NCI-H1105 (cell line): ENCODE results near the gene BRD3.
"Not testable (repeated sequence)": the region's sequence is repeated elsewhere in the genome, so short reads cannot be mapped to it uniquely, and the experiment has no call there.

Experiments used
- DNase-seq: peaks from one replicate; lab custom pipeline; 2025; lab: John Stamatoyannopoulos, UW

The BRD3 gene

DNA sequence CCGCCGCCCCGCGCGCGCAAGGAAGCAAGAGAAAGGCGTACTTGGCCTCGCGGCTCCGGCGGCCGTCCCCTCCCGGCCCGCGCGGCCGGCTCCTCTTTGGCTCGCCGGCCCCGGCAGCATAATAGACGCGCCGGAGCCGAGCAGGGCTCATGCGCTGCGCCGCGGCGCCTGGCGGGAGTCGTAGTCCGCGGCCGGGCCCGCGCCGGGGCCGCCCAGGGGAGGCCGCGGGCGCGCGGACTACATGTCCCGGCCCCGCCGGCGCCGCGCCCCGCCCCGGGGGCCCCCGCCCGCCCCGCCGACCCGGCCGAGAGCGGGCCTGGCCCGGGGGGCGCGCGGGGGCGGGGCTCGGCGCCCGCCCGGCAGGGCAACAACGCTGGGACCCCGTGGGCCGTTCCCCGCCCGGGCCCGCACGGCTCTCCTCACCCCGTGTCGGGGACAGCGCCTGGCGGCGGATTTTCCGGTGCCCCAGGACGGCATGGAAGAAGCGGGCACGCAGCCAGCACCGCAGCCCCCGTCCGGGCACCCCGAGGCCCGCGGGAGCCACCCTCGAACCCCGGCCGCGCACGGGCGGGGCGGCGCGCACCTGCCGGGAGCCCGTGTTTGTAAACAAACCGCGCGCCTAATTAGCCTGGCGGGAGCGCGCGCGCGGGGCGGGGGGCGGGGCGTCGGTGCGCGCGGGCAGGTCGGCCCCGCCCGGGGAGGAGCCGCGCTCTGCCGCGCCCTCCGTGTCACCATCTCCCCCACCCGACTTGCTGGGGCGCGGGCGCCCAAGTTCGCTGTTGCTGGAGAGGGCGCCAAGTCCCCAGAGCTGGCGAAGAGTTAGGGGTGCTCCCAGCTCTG, at the start of gene BRD3:
Gene BRD3 (minus strand): TSS at position 123 of the 840 bp plus-strand sequence. CDS start 14,549 bp downstream, outside the sequence.
- peak; percentile 87 for DNase-seq

DNA sequence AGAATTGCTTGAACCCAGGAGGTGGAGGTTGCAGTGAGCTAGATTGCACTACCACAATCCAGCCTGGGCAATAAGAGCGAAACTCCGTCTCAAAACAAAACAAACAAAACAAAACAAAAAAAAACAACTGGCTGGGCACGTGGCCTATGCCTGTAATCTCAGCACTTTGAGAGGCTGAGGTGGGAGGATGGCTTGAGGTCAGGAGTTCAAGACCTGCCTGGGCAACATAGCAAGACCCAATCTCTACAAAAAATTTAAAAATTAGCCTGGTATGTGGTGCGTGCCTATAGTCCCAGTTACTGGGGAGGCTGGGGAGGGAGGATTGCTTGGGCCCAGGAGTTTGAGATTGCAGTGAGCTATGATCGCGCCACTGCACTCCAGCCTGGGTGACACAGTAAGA, 44.7 kb upstream of the BRD3 start:
- no peak for DNase-seq

DNA sequence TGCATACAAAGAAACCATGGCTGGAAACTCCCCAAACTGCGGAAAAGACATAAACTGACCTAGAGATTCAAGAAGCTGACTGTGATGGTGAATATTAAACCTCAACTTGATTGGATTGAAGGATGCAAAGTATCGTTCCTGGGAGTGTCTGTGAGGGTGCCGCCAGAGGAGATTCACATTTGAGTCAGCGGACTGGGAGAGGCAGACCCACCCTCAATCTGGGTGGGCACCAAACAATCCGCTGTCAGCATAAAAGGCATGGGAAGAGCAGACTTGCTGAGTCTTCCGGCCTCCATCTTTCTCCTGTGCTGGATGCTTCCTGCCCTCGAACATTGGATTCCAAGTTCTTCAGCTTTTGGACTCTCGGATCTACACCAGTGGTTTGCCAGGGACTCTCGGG, 43.2 kb upstream of the BRD3 start:
- DNase-seq: no peak

DNA sequence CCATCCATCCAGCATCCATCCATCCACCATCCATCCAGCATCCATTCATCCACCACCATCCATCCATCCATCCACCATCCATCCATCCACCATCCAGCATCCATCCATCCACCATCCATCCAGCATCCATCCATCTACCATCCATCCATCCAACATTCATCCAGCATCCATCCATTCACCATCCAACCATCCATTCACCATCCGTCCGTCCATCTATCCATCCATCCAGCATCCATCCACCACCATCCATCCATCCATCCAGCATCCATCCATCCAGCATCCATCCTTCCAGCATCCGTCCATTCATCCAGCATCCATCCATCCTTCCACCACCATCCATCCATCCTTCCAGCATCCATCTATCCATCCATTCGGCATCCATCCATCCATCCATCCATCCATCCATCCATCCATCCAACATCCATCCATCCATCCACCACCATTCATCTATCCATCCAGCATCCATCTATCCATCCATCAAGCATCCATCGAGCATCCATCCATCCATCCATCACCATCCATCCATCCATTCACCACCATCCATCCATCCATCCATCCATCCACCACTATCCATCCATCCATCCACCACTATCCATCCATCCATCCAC, 35.7 kb upstream of the BRD3 start:
- no peak for DNase-seq

DNA sequence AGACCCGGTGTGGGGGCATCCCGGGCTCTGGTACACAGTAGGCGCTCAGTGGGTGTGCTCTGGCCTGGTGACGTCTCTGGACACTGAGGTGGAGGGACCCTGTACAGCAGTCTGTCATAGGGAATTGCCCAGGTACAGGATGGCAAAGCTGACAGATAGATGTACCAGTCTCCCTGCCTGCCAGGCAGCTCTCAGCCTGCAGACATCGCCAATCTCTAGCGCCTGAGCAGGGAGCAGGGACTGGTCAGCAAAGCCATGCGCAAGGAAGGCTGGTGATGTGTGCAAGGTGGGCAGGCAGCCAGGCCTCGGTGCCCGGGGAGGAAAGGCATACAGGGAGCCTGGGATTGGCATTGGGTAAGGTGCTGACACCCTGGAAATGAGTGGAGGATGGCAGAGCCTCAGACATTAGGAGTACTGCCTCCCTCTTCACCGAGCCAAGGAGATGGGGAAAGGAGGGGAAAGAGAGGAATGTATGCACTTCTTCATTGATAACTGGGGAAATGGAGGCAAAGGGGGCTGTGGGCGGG, 33.9 kb upstream of the BRD3 start:
- DNase-seq: no peak

DNA sequence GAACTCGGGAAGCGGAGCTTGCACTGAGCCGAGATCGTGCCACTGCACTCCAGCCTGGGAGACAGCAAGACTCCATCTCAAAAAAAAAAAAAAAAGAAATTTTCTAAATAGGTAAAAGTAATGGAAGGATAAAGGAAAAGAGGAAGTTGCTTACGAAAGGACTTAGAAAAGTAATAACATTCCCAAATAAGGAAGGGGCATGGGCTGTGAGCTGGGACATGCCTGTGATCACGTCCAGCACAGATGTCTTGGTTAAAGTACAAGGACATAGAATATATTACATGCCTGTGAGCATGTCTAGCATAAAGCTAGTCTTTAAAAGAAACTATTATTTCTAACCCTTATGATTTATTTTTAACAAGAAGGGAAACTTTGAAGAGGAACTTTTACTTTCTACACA, 33.3 kb upstream of the BRD3 start:
- DNase-seq: not testable (repeated sequence)

DNA sequence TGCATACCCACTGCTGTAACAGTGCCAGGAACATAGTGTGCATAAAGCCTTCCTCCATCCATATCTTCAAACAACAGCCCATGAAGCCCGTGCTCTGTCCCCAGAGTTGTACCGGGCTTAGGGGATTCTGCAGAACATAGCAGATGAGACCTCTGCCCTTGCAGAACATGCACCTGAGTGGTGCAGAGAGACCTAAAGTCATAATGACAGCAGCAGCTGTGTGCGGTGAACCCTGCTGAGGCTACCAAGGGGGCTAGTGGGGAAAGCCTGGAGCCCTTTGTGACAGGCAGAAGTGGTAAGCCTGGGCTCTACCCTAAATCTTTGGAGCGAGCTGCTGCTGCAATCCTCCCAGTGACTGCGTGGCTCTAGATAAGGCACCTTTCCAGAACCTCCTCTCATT, 32.2 kb upstream of the BRD3 start:
- DNase-seq: no peak

DNA sequence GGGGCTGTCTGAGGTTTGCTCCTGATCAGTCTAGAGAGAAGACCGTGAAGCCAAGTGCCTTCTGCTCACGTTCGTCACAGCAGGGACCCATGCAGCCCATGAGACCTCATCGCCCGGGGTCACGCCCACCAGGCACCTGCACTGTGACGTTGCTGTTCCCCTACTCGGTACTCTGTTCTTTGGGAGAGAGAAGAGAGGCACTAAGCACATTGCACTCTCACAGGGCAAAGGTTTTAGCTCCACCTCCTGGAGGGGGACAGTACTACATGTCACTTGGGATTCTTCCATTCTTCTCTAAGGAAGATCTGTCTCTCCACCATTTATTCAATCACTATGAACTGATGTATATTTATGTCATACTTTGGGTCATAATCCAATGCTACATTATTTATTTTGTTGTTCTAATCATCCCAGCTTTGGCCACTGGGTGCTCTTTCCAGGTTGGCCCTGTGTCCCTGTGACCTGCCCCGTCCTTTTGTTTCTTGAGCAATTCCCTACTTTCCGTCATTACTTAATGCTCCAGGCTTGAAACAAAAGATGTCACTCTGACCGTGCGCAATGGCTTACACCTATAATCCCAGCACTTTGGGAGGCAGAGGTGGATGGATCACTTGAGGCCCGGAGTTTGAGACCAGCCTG, 31.4 kb upstream of the BRD3 start:
- DNase-seq: peak; percentile 8

DNA sequence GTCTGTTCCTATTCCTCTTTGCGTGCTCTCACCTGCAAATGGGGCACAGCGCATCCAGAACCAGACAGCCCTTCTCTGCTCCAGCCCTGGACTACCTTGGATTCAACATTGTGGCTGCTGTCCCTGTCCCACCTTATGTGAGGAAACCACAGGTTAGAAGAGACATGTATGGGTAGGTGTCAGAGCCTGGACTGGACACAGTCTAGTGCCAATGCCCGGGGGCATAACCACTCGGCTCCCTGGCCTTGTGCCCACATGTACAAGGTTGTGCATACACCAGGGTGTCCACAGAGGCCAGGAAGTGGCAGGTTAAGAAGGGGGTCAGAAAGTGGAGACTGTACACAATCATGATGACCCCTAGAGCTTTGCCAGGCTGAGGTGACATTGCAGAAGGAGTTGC, 22.1 kb upstream of the BRD3 start:
- DNase-seq: no peak

DNA sequence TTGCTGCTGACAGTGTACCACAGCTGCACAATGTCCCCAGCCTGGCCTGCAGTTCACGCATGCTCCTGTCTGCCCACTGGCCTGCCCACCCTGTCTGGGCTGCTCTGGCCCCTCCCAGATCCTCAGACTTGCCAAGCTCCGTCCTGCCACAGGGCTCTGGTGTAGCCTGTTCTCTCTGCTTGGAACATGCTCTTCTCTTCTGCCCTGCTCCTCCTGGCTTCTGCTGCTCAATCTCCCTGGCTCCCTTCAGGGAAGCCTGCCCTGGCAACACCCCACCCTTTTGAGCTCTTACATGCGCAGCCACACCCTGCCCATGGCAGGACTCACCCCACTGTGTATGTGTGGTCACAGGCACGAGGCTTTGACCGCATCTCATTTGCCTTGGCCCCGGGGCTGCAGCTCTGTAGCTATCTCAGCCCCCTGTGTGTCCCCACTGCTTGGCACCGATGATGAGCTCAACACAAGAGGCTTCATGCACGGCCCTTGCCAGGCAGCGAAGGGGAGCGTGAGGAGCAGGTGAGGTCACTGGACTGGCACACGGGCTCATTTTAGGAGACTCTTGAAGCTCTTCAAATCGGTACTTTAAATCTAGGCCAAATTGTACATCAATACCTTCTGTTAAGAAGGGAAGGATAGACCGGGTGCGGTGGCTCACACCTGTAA, 20.4 kb upstream of the BRD3 start:
- DNase-seq: no peak

DNA sequence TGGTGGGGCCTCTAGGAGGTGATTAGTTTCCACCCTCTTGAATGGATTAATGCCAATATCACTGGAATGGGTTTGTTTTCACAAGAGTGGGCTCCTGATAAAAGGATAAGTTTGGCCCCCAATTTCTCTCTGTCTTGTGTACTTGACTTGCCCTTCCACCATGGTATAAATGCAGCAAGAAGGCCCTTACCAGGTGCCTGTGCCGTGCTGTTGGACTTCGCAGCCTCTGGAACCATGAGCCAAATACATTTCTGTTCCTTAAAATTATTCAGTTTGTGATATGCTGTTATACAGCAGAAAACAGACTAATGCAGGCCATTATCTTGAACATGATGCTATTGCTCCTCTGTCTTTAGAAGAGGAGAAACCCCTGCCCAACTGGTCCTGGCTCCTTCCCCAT, 17.8 kb upstream of the BRD3 start:
- no peak for DNase-seq

DNA sequence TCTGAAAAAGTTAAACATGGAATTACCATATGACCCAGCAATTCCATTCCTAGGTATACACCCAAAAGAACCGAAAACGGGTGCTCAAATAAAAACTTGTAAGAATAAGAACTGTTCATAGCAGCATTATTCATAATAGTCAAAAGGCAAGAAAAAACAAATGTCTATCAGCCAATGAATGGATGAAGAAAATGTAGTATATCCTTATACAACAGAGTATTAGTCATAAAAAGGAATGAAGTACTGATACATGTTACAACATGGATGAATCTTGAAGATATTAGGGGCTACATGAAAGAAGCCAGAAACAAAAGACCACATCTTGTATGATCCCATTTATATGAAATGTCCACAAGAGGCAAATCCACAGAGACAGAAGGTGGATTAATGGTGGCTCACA, 15.6 kb upstream of the BRD3 start:
- DNase-seq: no peak

DNA sequence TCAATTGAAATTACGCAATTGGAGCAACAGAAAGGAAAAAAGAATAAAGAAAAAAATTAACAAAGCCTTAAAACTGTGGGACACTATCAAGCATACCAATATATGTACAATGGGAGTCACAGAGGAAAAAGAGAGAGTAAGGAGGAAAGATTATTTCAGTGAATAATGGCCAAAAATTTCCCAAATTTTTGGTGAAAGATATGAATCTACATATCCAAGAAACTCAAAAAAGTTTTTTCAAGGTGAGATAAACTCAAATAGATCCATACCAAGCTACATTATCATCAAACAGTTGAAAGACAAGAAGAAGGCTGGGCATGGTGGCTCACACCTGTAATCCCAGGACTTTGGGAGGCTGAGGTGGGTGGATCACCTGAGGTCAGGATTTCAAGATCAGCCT, 8.8 kb upstream of the BRD3 start:
- DNase-seq: no peak

DNA sequence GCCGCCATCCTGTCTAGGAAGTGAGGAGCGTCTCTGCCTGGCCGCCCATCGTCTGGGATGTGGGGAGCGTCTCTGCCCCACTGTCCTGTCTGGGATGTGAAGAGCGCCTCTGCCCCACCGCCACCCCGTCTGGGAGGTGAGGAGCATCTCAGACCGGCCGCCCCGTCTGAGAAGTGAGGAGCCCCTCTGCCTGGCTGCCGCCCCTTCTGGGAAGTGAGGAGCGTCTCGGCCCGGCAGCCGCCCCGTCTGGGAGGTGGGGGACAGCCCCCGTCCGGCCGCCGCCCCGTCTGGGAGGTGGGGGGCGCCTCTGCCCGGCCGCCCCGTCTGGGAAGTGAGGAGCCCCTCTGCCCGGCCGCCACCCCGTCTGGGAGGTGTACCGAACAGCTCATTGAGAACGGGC, 7.9 kb upstream of the BRD3 start:
- DNase-seq: not testable (repeated sequence)

DNA sequence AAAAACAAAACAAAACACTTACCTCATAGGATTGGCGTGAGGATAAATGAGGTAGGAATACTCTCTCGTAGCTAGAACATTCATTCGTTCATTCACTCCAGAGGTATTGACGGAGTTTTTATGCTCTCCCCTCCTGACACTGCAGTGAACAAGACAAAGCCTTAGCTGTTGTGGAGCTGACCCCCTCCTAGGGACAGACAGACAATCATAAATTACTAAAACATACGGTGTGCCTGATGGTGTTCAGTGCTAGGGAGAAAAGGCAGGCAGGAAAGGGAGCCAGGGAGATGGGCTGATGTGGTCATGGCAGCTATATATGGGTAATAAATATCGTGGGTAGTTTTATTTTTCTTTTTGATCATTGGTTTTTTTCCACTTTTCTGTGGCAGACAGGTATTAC, 5.7 kb upstream of the BRD3 start:
- DNase-seq: no peak

DNA sequence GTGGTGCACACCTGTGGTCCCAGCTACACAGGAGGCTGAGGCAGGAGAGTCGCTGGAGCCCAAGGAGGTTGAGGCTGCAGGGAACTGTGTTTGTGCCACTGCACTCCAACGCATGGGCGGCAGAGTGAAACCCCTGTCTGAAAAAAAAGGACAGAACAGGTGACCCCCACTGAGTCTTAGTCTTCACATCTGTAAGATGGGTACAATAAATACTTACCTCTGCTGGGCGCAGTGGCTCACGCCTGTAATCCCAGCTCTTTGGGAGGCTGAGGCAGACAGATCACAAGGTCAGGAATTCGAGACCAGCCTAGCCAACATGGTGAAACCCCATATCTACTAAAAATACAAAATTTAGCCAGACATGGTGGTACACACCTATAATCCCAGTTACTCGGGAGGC, 4.9 kb upstream of the BRD3 start:
- DNase-seq: not testable (repeated sequence)

DNA sequence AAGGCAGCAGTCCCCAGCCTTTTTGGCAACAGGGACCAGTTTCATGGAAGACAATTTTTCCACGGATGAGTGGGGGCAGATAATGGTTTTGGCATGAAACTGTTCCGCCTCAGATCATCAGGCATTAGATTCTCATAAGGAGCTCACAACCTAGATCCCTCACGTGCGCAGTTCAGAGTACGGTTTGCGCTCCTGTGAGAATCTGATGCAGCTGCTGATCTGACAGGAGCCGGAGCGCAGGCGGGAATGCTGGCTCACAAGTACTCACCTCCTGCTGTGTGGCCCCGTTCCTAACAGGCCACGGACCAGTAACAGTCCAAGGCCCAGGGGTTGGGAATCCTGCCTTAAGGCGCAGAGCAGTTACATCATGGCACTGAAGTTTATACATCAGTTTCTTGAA, 3.3 kb upstream of the BRD3 start:
- DNase-seq: no peak

DNA sequence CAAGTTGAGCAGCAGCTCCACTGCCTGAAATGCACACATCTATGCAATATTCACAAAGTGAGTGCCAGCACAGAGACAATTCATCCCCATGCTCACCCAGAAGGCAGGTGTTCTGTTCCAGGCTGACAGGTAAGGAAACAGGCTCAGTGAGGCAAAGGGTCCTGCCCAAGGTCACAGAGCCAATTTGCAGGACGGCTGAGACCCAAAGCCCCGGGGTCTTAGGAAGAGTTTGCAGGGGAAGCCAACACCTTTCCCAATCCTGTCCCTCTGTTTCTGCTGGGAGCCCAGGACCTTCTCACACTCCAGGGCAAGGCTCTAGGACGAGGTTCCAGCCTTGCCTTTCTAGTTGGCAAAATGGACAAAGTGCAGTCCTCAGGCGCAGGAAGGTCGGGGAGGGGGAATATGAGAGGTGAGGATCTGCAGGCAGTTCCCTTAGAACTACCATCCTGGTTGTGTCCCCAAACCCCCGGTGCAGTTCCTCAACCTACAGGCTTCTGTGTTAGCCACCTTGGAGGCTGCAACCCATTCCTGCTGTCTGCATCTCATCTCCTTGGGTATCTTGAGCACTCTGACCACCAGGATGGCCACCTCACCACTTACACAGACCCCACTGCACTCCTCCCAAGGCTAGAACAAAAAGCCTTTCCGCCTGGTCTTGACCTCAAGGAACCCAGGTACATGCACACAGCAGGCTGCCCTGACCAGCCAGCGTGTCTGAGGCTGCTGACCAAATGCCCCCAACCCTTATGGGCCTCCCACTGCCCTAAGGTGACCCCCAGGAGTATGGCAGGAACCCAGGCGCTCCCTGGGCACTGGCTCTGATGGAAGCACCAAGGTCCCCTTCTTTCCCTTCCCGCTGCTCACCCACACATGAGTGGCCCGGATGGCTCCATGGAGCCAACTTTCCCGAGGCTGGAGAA, 1.9 kb upstream of the BRD3 start:
- DNase-seq: no peak

DNA sequence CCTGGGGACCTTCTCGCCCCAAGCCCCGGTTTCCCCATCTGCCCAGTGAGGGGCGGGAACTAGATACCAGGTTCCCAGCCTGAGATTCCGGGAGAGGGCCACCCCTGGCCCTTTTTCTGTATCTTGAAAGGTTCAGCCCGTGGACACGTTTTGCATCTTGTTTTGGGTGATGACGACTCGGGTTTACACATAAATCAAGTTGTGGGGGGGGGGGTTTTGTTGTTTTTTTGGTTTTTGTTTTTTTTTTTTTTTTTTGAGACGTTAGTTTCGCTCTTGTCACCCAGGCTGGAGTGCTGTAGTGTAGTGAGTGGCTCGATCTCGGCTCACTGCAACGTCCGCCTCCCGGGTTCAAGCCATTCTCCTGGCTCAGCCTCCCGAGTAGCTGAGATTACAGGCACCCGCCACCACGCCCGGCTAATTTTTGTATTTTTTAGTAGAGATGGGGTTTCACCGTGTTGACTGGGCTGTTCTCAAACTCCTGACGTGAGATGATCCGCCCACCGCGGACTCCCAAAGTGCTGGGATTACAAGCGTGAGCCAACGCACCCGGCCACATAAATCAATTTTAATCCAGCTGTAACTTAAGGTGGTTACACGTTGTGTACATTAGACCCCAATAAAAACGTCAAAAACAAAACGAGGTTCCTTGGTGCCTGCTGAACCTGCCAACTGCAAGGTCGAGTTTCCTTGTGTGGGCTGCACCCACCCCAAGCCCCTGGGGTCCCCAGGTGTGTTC, 1.1 kb upstream of the BRD3 start:
- DNase-seq: no peak
